Activated T-cell treated with anti-CD3 and anti-CD28 coated beads for 48 hours (primary cell): ENCODE measurements around the gene ALG12.

Source experiments
- DNase-seq: peaks from one replicate; pipeline ENCODE4 v3.0.0-alpha.2; 2020; ENCODE audit warnings: low read depth

The ALG12 gene

GRCh38 chr22:49917974-49918910 is at the start of gene ALG12, which contains the start of gene CRELD2:
ALG12 (minus strand) TSS chr22:49918438; CDS start chr22:49913765, 4,673 bp downstream.
CRELD2 (plus strand) TSS chr22:49918634; CDS start chr22:49918770, 136 bp downstream.
- DNase-seq: peak; percentile 96

GRCh38 chr22:49967706-49968208 is 49.5 kb upstream of the ALG12 start:
- no peak for DNase-seq

GRCh38 chr22:49966774-49967705 is 48.8 kb upstream of the ALG12 start:
- DNase-seq: no peak

- DNase-seq: no peak
Measured at GRCh38 chr22:49966041-49966773, 48.0 kb upstream of the ALG12 start.

GRCh38 chr22:49965091-49966040 is 47.1 kb upstream of the ALG12 start:
- no peak for DNase-seq

- DNase-seq: no peak
Measured at GRCh38 chr22:49964136-49965090, 46.2 kb upstream of the ALG12 start.

- DNase-seq: no peak
Measured at GRCh38 chr22:49963647-49964026, 45.4 kb upstream of the ALG12 start.

- no peak for DNase-seq
Measured at GRCh38 chr22:49962751-49963646, 44.8 kb upstream of the ALG12 start.

GRCh38 chr22:49962012-49962750 is 43.9 kb upstream of the ALG12 start:
- DNase-seq: peak; percentile 85

GRCh38 chr22:49961601-49962011 is 43.4 kb upstream of the ALG12 start:
- DNase-seq: no peak

- DNase-seq: peak; percentile 46
Measured at GRCh38 chr22:49961005-49961600, 42.9 kb upstream of the ALG12 start.

- DNase-seq: peak; percentile 94
Measured at GRCh38 chr22:49960159-49961004, 42.1 kb upstream of the ALG12 start, which contains the start of gene PIM3. PIM3 (plus strand) TSS chr22:49960772; CDS start chr22:49960948, 176 bp downstream.

GRCh38 chr22:49959782-49960158 is 41.5 kb upstream of the ALG12 start:
- no peak for DNase-seq

GRCh38 chr22:49958931-49959781 is 40.9 kb upstream of the ALG12 start:
- no peak for DNase-seq

GRCh38 chr22:49958366-49958921 is 40.2 kb upstream of the ALG12 start:
- no peak for DNase-seq
